Central memory CD8-positive, alpha-beta T cell (primary cell): ENCODE data around the gene RAD1.
A peak's percentile ranks its signal among the peaks of the same experiment; 100 is the strongest.
"Not testable (repeated sequence)": the region's sequence is repeated elsewhere in the genome, so short reads cannot be mapped to it uniquely, and the experiment has no call there.

Source experiments
- ATAC-seq: fragments of 150-1000 bp; cut with Tn5 transposase; replicated peaks from 2 replicates; pipeline ENCODE4 v1.10.0; 2022; ENCODE audit warnings: mild to moderate bottlenecking, moderate FRiP score, moderate number of reproducible peaks; ENCODE audit not compliant: poor library complexity, severe bottlenecking; ENCODE audit errors: extremely low read depth
- DNase-seq, 2 donors: peaks; one replicate each; pipeline ENCODE4 v3.0.0; 2021; ENCODE audit warnings: low spot score in 2 of 2
- H3K27ac Mint-ChIP-seq: one replicate; pipeline ENCODE4 v1.8.0; 2022; ENCODE audit warnings: low read depth, mild to moderate bottlenecking, moderate library complexity, mixed read lengths
- H3K27me3 Mint-ChIP-seq: one replicate; pipeline ENCODE4 v1.8.0; 2022; ENCODE audit warnings: mixed read lengths
- H3K36me3 Mint-ChIP-seq: one replicate; pipeline ENCODE4 v1.8.0; 2022; ENCODE audit warnings: mild to moderate bottlenecking, moderate library complexity, mixed read lengths; ENCODE audit not compliant: insufficient read depth
- H3K4me1 Mint-ChIP-seq: one replicate; pipeline ENCODE4 v1.8.0; 2022; ENCODE audit warnings: mixed read lengths
- H3K4me3 Mint-ChIP-seq: one replicate; pipeline ENCODE4 v1.8.0; 2022; ENCODE audit warnings: mild to moderate bottlenecking, moderate library complexity, mixed read lengths
- H3K9me3 Mint-ChIP-seq: one replicate; pipeline ENCODE4 v1.8.0; 2022; ENCODE audit warnings: mixed read lengths

The RAD1 gene

DNA sequence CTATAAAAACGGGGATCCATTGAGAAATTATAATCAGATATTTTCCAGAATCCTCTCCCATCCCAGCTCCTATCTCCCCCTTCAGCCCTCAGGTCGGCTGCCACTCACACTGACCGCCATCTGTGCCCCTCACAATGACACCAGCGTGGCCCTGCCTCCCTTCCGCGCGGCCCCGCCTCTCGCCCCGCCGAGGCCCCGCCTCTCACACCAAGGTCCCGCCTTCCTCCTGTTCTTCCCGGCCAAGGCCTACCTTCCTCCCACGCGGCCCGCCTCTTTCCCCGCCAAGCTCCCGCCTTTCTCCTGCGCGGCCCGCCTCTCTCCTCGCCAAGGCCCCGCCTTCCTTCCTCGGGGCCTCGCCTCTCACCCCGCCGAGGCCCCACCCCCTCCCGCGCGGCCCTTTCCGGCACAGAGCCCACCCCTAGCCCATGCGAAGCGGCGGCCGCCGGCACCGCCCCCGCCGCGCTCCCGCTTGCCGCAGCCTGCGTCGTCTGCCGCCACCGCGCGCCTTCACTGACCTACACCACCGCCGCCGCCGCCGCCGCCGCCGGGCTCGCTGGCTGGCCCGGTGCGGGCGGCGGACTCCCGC lies 13.9 kb upstream of the RAD1 start, which contains the start of gene DNAJC21:
TSS of gene DNAJC21 (plus strand) at position 426 of the 586 bp plus-strand sequence. CDS start 261 bp downstream, outside the sequence.
- H3K9me3 Mint-ChIP-seq = no peaks in the 10 kb centered on the region
- H3K4me1 Mint-ChIP-seq = peaks cover 33% of the 10 kb centered on the region
- H3K27ac Mint-ChIP-seq = peak within 1 kb of the TSS; percentile 96
- H3K27me3 Mint-ChIP-seq = no peaks in the 10 kb centered on the region
- H3K36me3 Mint-ChIP-seq = peaks cover 26% of the 10 kb centered on the region
- peak within 1 kb of the TSS; percentile 99 for H3K4me3 Mint-ChIP-seq
- DNase-seq (peak; percentile 94 to 96), ATAC-seq (peak; percentile 89)

DNA sequence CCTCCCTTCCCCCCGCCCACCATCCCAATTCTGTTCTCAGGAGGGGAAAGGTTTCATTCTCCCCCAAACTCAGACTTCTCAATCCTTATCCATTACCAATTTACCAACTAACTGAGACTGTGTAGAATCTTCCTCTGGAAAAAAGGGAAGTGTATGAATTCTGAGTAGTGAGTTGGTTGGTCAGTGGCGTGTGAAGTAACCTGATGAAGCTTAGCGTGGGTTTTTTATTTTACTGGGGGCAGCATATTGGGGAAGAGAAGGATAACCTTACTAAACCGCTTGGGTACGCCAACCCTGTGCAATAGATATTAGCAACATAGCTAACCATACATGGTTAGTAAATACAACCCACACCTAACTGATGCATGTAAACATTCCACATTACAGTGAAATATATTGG lies 13.0 kb upstream of the RAD1 start:
- H3K9me3 Mint-ChIP-seq = no peaks in the 10 kb centered on the region
- H3K27ac Mint-ChIP-seq = no peak overlapping the region
- ATAC-seq = no peak
- H3K4me1 Mint-ChIP-seq = peaks cover 32% of the 10 kb centered on the region
- peaks cover 35% of the 10 kb centered on the region for H3K36me3 Mint-ChIP-seq
- H3K27me3 Mint-ChIP-seq = no peaks in the 10 kb centered on the region
- H3K4me3 Mint-ChIP-seq = no peak overlapping the region
- no peak for DNase-seq

DNA sequence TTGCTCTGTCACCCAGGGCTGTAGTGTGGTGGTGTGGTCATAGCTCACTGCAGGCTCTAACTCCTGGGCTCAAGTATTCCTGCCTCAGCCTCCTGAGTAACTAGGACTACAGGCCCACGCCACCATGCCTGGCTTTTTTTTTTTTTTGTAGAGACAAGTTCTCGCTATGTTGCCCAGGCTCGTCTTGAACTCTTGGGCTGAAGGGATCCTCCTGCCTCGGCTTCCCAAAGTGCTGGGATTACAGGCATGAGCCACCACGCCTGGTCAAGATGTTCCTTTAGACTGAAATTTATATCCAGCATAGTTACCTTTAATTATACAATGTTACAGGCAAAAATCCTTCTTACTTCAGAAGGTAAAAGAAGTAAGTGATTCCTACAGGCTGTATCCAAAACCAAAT lies 12.5 kb upstream of the RAD1 start:
- Mint-ChIP-seq H3K27me3 (no peaks in the 10 kb centered on the region), H3K4me1 (peaks cover 31% of the 10 kb centered on the region), H3K36me3 (peaks cover 38% of the 10 kb centered on the region), H3K4me3 (no peak overlapping the region), H3K27ac (no peak overlapping the region), H3K9me3 (no peaks in the 10 kb centered on the region)
- no peak for ATAC-seq
- no peak for DNase-seq

DNA sequence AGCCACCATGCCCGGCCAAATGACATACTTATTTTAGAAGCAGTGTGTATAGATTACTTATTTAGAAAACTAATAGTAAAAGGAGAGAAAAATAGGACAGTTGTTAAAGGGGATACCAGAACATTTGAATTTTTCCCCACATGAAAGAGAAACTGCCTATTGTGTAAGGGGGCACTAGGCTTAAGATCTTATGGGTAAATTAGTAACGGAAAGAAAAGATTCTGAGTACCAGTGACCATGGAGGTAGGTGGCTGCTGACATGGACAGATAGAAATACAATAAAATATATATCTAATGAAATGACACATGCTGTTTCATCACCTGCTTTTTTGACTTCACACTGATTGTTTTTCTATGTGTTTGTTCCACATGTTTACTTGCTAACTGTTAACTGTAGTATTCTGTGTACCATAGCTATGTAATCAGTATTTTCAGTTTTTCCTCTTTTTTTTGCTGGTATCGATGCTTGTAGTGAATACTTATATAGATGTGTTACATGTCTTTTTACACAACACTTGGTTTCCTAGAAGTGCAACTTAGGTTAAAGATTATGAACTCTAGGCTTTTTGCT lies 11.1 kb upstream of the RAD1 start:
- Mint-ChIP-seq H3K4me3 (no peak overlapping the region), H3K27ac (no peak overlapping the region), H3K4me1 (peaks cover 27% of the 10 kb centered on the region), H3K27me3 (no peaks in the 10 kb centered on the region), H3K36me3 (peaks cover 44% of the 10 kb centered on the region), H3K9me3 (no peaks in the 10 kb centered on the region)
- DNase-seq (no peak), ATAC-seq (no peak)

DNA sequence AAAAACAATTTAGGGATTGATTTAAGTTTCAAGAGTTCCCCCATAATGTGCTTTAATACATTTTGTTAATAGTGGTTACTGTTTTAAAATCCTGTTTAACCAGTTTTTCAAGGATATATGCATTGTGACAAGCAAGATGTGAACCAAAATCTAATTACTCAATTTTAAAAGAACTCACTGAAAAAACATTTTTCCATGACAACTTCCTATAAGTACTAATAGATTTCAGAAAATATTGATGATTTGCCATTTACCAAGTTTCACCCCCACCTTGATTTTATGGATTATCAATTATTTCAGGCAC lies 9.1 kb upstream of the RAD1 start:
- Mint-ChIP-seq H3K36me3 (peaks cover 52% of the 10 kb centered on the region), H3K27ac (no peak overlapping the region), H3K9me3 (no peaks in the 10 kb centered on the region), H3K27me3 (no peaks in the 10 kb centered on the region), H3K4me1 (peaks cover 12% of the 10 kb centered on the region), H3K4me3 (no peak overlapping the region)
- DNase-seq (no peak), ATAC-seq (no peak)

DNA sequence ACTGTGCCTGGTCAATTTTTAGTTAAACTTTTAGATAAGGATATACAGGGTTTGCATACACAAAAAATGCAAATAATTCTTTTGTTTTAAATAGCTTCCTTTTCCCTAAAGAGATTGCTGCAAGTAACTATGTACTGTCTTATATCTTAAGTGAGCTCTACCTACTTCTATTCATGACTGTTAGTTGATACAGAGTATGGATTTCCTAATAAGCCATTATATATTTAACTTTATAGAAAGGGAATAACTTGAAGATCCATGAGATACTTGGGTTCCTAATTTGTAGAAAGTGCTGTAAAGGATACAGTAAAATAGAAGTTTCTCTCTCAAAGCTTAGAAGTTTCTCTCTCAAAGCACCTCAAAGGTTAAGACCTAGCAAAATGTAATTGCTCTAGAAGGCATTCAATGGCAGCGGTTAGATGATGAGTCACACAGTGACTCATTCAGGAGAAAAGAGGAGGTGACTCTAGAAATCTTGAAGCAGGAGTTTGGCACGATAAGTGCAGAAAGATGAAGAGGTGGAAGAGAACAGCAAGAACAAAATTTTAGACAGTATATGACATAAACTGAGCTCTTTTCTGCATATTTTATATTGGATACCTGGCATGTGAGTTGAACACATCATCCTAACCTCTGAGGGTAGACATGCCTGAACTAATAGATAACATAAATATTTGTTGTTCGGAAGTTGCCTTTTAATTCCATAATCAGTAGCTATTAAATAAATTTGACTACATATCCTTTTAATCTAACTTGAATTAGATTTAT lies 8.6 kb upstream of the RAD1 start:
- no peak for ATAC-seq

DNA sequence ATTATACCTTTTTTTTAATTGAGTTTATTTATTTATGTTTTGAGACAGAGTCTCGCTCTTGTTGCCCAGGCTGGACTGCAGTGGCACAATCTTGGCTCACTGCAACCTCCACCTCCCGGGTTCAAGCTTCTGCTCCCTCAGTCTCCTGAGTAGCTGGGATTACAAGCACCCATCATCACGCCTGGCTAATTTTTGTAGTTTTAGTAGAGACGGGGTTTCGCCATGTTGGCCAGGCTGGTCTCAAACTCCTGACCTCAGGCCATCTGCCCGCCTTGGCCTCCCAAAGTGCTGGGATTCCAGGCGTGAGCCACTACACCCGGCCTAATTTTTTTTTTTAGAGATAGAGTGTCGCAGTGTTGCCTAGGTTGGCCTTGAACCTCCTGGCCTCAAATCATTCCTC lies 8.0 kb upstream of the RAD1 start:
- not testable (repeated sequence) for H3K4me1 Mint-ChIP-seq, ATAC-seq

More for the DNA sequence above, 8.6 kb upstream of the RAD1 start:
- Mint-ChIP-seq H3K36me3 (peaks cover 52% of the 10 kb centered on the region), H3K27ac (no peak overlapping the region), H3K4me1 (peaks cover 6% of the 10 kb centered on the region), H3K4me3 (no peak overlapping the region), H3K9me3 (no peaks in the 10 kb centered on the region), H3K27me3 (no peaks in the 10 kb centered on the region)
- no peak for DNase-seq

DNA sequence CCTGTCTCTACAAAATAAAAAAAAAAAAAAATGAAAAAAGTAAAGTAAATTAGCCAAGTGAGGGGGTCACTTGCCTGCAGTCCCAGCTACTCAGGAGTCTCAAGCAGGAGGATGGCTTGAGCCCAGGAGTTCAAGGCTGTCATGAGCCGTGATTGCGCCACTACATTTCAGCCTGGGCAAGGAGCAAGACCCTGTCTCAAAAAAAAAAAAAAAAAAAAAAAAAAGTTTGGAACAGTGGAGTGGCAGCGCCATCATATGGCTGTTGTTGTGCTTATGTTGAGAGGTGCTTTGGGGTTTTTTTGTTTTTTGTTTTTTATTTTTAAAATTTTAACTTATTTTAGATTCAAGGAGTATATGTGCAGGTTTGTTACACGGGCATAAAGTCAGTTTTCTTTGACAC lies 3.8 kb upstream of the RAD1 start:
- Mint-ChIP-seq H3K27ac (peak overlapping the region; percentile 76), H3K27me3 (no peaks in the 10 kb centered on the region), H3K9me3 (no peaks in the 10 kb centered on the region), H3K4me1 (peaks cover 33% of the 10 kb centered on the region), H3K36me3 (peaks cover 38% of the 10 kb centered on the region), H3K4me3 (no peak overlapping the region)
- ATAC-seq = no peak
- DNase-seq = no peak

More for the DNA sequence above, 8.0 kb upstream of the RAD1 start:
- H3K27me3 Mint-ChIP-seq, H3K9me3 Mint-ChIP-seq, H3K27ac Mint-ChIP-seq, DNase-seq, H3K4me3 Mint-ChIP-seq: not testable (repeated sequence)
- H3K36me3 Mint-ChIP-seq = peaks cover 56% of the 10 kb centered on the region

DNA sequence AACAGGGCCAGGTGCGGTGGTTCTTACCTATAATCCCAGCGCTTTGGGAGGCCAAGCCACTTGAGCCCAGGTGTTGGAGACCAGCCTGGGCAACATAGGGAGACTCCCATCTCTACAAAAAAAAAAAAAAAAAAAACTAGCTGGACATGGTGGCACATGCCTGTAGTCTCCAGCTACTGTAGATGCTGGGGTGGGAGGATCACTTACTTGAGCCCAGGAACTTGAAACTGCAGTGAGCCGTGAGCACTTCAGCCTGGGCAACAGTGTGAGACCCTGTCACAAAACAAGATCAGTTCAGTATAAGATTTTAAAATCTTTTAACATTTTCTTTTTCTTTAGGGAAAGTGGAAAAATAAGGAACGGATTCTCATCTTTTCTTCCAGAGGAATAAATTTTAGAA lies 2.7 kb upstream of the RAD1 start:
- H3K9me3 Mint-ChIP-seq = no peaks in the 10 kb centered on the region
- peaks cover 34% of the 10 kb centered on the region for H3K4me1 Mint-ChIP-seq
- H3K27me3 Mint-ChIP-seq = no peaks in the 10 kb centered on the region
- H3K4me3 Mint-ChIP-seq = no peak overlapping the region
- no peak for DNase-seq
- peaks cover 28% of the 10 kb centered on the region for H3K36me3 Mint-ChIP-seq
- peak overlapping the region; percentile 90 for H3K27ac Mint-ChIP-seq
- ATAC-seq = no peak

DNA sequence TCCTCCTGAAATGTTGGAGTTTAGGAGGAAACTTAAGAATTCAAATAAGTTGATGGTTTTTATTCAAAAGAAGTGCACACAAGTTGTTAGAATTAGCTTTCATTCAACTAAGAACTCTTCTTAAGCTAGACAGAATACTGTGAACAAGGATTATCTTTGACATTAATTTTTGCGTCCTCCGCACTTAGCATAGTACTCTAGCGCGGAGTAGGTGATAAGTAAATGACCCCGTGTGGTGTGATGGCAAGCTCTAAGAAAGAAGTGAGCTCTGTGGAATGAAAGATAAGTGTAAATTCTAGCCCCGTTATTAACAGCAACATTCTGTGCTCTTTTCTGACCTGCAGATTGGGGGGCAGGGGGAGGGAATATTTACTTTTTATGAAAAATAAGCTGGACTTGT lies 1.2 kb upstream of the RAD1 start:
- peaks cover 24% of the 10 kb centered on the region for H3K36me3 Mint-ChIP-seq
- ATAC-seq = no peak
- DNase-seq = no peak
- peaks cover 39% of the 10 kb centered on the region for H3K4me1 Mint-ChIP-seq
- no peak overlapping the region for H3K4me3 Mint-ChIP-seq
- H3K9me3 Mint-ChIP-seq = no peaks in the 10 kb centered on the region
- H3K27me3 Mint-ChIP-seq = no peaks in the 10 kb centered on the region
- H3K27ac Mint-ChIP-seq = peak overlapping the region; percentile 90

DNA sequence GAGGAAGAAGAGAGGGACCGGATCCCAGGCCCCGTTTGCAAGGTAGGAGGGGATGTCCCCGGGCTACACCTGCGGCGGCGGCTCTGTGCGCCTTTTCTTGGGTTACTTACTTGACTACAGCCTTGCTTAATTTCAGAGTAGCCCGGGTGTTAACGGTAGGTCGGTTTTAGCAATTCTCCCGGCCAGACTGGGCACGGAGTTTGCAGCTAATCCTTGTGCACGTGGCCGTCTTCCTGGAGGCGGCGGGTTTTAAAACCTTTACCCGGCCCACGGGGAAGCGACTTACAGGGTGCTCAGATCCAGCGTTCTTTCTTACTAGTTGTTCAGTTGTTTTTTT lies 520 bp upstream of the RAD1 start:
- H3K27ac Mint-ChIP-seq = no peak overlapping the region
- ATAC-seq = peak; percentile 1
- H3K4me1 Mint-ChIP-seq = peaks cover 39% of the 10 kb centered on the region
- H3K9me3 Mint-ChIP-seq = no peaks in the 10 kb centered on the region
- peaks cover 24% of the 10 kb centered on the region for H3K36me3 Mint-ChIP-seq
- no peak overlapping the region for H3K4me3 Mint-ChIP-seq
- no peak for DNase-seq
- H3K27me3 Mint-ChIP-seq = no peaks in the 10 kb centered on the region

DNA sequence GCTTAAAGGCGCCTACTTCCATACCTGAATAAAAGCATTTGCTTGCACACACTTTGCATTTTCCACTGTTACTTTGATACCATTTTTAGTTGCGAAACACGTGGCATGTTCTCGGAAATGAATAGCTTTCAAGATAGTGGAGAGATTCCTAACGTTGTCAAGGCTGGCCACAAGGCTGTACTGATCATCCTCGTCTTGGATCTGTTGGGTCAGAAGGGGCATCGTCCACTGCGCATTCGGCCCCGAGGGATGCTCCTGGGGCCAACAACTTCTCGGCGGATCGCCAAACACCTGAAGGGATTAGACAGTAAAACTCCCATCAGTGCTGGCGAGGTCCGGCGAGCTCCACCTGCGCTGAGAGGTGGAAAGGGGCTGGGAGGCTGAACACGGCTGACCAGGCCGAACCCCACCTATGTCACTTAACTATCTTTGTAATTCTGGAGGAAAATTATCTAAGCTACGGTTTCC lies 599 bp downstream of the RAD1 start:
- no peak for ATAC-seq
- H3K27me3 Mint-ChIP-seq = no peaks in the 10 kb centered on the region
- H3K9me3 Mint-ChIP-seq = no peaks in the 10 kb centered on the region
- H3K27ac Mint-ChIP-seq = no peak overlapping the region
- H3K4me3 Mint-ChIP-seq = no peak overlapping the region
- DNase-seq = no peak
- H3K36me3 Mint-ChIP-seq = peaks cover 20% of the 10 kb centered on the region
- peaks cover 39% of the 10 kb centered on the region for H3K4me1 Mint-ChIP-seq

DNA sequence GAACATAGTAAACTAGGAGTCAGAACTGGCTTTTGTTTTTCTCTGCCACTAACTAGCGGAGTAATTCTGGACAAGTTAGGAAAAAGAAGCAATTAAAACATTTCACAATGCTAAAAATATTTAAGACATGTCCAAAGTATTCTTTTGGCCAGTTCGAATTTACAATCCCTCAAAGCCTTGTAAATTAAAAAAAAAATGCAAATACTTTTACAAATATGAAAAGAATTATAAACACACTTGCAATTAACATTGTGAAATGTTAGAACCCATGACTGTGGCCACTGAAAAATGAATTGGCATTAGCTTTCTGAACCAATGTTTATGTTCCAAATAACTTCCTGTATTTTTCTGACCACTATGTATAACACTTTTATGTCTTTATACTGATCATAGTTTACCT lies 2.2 kb downstream of the RAD1 start:
- Mint-ChIP-seq H3K36me3 (peaks cover 23% of the 10 kb centered on the region), H3K27me3 (no peaks in the 10 kb centered on the region), H3K27ac (no peak overlapping the region), H3K9me3 (no peaks in the 10 kb centered on the region), H3K4me1 (peaks cover 39% of the 10 kb centered on the region), H3K4me3 (no peak overlapping the region)
- ATAC-seq = no peak
- DNase-seq = no peak
